Adipose tissue (tissue), 3 donors: ENCODE results near the gene MRGPRX4. TPM values are rescaled to one million over a fixed set of nuclear protein-coding genes. Genes with fewer than 3 reads are reported as not detected.
"Not testable (repeated sequence)": the region's sequence is repeated elsewhere in the genome, so short reads cannot be mapped to it uniquely, and the experiment has no call there.

Source experiments
- H3K27ac ChIP-seq: one replicate; pipeline ENCODE4 v1.5.1; 2013; ENCODE audit warnings: low read depth, low read length
- WGBS, 3 donors: extraction: QIAGEN DNeasy Blood & Tissue Kit; methylation state at CpG; one replicate each; pipeline ENCODE4 v1.1.7; 2013; 5-methylcytosine and 5-hydroxymethylcytosine counted together
- polyA plus RNA-seq, 3 donors: library from polyadenylated mRNA; stranded (reverse); fragments of 200-250 nt; gene quantifications; one replicate each; pipeline ENCODE4 v1.2.3, GENCODE V29; 2013
- donor health status: healthy with polysubstance abuse.
- donor health status: Bipolar disorder and iron deficiency.
- donor health status: healthy.

The MRGPRX4 gene
- polyA plus RNA-seq = not detected

GRCh38 chr11:18172666-18173065, at the start of gene MRGPRX4:
Gene MRGPRX4, plus strand, starts transcription at chr11:18172837. Its CDS starts 420 bp downstream, at chr11:18173257.
- no peak within 1 kb of the TSS for H3K27ac ChIP-seq
- 69 to 79% (median 73%) methylated on average over 3 of the region's 3 CpGs for WGBS, 3 donors

- 64 to 95% (median 90%) methylated on average over 4 of the region's 4 CpGs for WGBS, 3 donors
- not testable (repeated sequence) for H3K27ac ChIP-seq
Measured at GRCh38 chr11:18131115-18131514, 41.5 kb upstream of the MRGPRX4 start.

- 54 to 65% (median 56%) methylated on average over 3 of the region's 3 CpGs for WGBS, 3 donors
Measured at GRCh38 chr11:18132341-18132740, 40.3 kb upstream of the MRGPRX4 start, which contains the start of gene MRGPRX3. Gene MRGPRX3, plus strand, starts transcription at chr11:18132571. Its CDS starts 4,632 bp downstream, at chr11:18137203.

GRCh38 chr11:18135308-18135707, 37.3 kb upstream of the MRGPRX4 start:
- WGBS, 3 donors = 22 to 46% (median 32%) methylated on average over 2 of the region's 2 CpGs
- no peak overlapping the region for H3K27ac ChIP-seq

More at GRCh38 chr11:18132341-18132740, 40.3 kb upstream of the MRGPRX4 start, which contains the start of gene MRGPRX3:
- H3K27ac ChIP-seq = no peak within 1 kb of the TSS

- H3K27ac ChIP-seq = no peak overlapping the region
- WGBS, 3 donors = 91 to 94% (median 94%) methylated on average over 29 of the region's 29 CpGs
Measured at GRCh38 chr11:18137186-18137800, 35.3 kb upstream of the MRGPRX4 start.

GRCh38 chr11:18140145-18140544, 32.5 kb upstream of the MRGPRX4 start:
- WGBS, 3 donors = 89 to 94% (median 91%) methylated on average over 2 of the region's 2 CpGs
- no peak overlapping the region for H3K27ac ChIP-seq

- no peak overlapping the region for H3K27ac ChIP-seq
- WGBS, 3 donors = 65 to 74% (median 73%) methylated on average over 5 of the region's 5 CpGs
Measured at GRCh38 chr11:18144243-18144642, 28.4 kb upstream of the MRGPRX4 start.

- WGBS, 3 donors = 49 to 72% (median 61%) methylated on average over 2 of the region's 2 CpGs
- H3K27ac ChIP-seq = no peak overlapping the region
Measured at GRCh38 chr11:18145025-18145424, 27.6 kb upstream of the MRGPRX4 start.

- no peak overlapping the region for H3K27ac ChIP-seq
- WGBS, 3 donors = 47 to 52% (median 50%) methylated on average over 3 of the region's 3 CpGs
Measured at GRCh38 chr11:18145837-18146236, 26.8 kb upstream of the MRGPRX4 start.

GRCh38 chr11:18151581-18151980, 21.1 kb upstream of the MRGPRX4 start:
- WGBS, 3 donors = 77 to 88% (median 85%) methylated on average over 3 of the region's 3 CpGs

GRCh38 chr11:18168372-18168771, 4.3 kb upstream of the MRGPRX4 start:
- 47 to 63% (median 51%) methylated on average over 1 of the region's 1 CpG for WGBS, 3 donors
- H3K27ac ChIP-seq = no peak overlapping the region

More at GRCh38 chr11:18151581-18151980, 21.1 kb upstream of the MRGPRX4 start:
- H3K27ac ChIP-seq = no peak overlapping the region

- no peak overlapping the region for H3K27ac ChIP-seq
- WGBS, 3 donors = 69 to 72% (median 70%) methylated on average over 4 of the region's 4 CpGs
Measured at GRCh38 chr11:18171377-18172000, 1.1 kb upstream of the MRGPRX4 start.

GRCh38 chr11:18173225-18173866, 709 bp downstream of the MRGPRX4 start:
- no peak overlapping the region for H3K27ac ChIP-seq
- 80 to 88% (median 85%) methylated on average over 28 of the region's 28 CpGs for WGBS, 3 donors

- no peak overlapping the region for H3K27ac ChIP-seq
- 91 to 96% (median 94%) methylated on average over 24 of the region's 24 CpGs for WGBS, 3 donors
Measured at GRCh38 chr11:18188796-18189195, 16.2 kb downstream of the MRGPRX4 start.

GRCh38 chr11:18189476-18190245, 17.0 kb downstream of the MRGPRX4 start:
- H3K27ac ChIP-seq = not testable (repeated sequence)
- 89 to 90% (median 90%) methylated on average over 34 of the region's 34 CpGs for WGBS, 3 donors

GRCh38 chr11:18191376-18191775, 18.7 kb downstream of the MRGPRX4 start:
- no peak overlapping the region for H3K27ac ChIP-seq
- WGBS, 3 donors = 92 to 95% (median 94%) methylated on average over 3 of the region's 3 CpGs

GRCh38 chr11:18193010-18193409, 20.4 kb downstream of the MRGPRX4 start:
- WGBS, 3 donors = 24 to 28% (median 26%) methylated on average over 4 of the region's 4 CpGs
- H3K27ac ChIP-seq = no peak overlapping the region

- WGBS, 3 donors = 81 to 100% (median 92%) methylated on average over 2 of the region's 2 CpGs
- H3K27ac ChIP-seq = no peak overlapping the region
Measured at GRCh38 chr11:18196532-18196931, 23.9 kb downstream of the MRGPRX4 start.

GRCh38 chr11:18197738-18198137, 25.1 kb downstream of the MRGPRX4 start:
- 60 to 73% (median 64%) methylated on average over 3 of the region's 3 CpGs for WGBS, 3 donors

More at GRCh38 chr11:18197738-18198137, 25.1 kb downstream of the MRGPRX4 start:
- H3K27ac ChIP-seq = not testable (repeated sequence)
